NCI-H510A treated with DMSO at 0.1 percent for 48 hours (cell line): ENCODE measurements around the gene ZNF892.
"Not testable (repeated sequence)": the region's sequence is repeated elsewhere in the genome, so short reads cannot be mapped to it uniquely, and the experiment has no call there.

Experiments used
- DNase-seq: peaks from one replicate; lab custom pipeline; 2025; lab: John Stamatoyannopoulos, UW

Gene ZNF892

GRCh38 chr2:95231723-95232122, 24.4 kb downstream of the ZNF892 start:
- DNase-seq, result peak; percentile 31

DNA sequence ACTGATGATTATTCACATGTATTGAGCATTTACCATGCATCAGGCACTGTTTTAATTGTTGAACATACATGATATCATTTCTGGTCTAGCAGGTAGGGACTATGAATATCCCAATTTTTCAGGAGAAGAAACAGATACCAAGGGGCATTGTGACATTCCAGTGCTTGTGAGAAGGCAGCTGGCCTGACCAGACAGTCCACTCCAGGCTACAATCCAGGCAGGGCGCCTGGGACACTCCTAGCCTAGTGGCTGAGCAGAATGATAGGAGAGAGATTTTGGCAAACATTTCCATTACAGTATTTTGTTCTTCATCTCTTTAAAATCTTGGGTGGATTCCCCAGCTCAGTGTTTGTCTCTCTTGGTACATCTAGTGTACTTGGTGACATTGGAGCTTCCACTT, 24.9 kb downstream of the ZNF892 start:
- DNase-seq, result no peak

DNA sequence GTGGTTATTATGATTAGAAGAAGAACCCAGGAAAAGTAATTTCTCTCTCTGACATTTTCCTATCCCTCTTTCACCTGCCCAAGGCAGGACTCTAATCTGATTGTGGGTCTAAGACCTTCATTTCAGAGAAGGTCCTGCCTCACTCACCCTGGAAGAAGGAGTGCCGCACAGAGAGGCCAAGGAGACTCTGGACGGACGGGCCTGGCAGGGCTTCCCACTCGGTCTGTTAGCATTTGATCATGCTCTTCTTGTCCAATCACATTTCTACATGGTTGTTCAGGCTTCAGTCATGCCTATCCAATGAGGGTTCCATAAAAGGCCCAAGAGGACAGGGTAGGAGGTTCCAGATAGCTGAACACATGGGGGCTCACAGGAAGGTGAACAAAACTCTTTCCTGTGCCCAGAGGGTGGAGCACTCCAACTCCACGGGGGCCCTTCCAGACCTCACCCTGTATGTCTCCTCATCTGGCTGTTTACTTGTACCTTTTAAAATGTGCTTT, 27.0 kb downstream of the ZNF892 start:
- DNase-seq, result no peak

GRCh38 chr2:95234816-95235215, 27.5 kb downstream of the ZNF892 start:
- DNase-seq, result no peak

- DNase-seq, result no peak
These were observed 30.8 kb downstream of the ZNF892 start for GRCh38 chr2:95238131-95238530.

DNA sequence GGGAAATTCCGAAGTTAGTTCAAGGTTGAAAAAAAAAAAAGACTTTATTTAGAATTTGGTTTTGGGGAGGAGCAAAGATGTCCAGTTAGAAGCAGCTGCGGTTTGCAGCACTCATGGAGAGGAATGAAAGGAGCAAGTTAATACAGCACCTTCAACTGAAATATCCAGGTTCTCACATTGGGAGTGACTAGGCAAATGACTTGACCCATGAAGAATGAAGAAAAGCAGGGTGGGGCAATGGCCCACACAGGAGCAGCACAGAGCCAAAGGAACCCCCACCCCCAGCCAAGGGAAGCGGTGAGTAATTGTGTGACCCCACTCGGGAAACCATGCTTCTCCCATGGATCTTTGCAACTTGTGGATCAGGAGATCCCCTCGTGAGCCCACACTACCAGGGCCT, 32.8 kb downstream of the ZNF892 start:
- no peak for DNase-seq

DNA sequence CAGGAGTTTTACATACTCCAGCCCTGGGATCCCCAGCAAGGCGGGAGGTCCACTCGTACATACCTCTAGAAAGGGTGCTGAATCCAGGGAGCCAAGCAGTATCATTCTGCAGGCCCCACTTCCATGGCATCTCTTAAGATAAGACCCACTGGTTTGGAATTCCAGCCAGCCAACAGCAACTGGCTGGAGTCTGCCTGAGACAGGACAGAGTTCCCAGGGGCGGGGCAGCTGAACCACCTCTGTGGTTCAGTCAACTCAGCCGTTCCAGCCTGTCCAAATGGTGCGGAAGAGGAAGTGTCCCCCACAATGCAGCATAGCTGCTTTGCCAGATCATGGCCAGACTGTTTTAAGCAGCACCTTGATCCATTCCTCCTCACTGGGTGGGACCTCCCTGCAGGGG, 33.2 kb downstream of the ZNF892 start:
- no peak for DNase-seq

DNA sequence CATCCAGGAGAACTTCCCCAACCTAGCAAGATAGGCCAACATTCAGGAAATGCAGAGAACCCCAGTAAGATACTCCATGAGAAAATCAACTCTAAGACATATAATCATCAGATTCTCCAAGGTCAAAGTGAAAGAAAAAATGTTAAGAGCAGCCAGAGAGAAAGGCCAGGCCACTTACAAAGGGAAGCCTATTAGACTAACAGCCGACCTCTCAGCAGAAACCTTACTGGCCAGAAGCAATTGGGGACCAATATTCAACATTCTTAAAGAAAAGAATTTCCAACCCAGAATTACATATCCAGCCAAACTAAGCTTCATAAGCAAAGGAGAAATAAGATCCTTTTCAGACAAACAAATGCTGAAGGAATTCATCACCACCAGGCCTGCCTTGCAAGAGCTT, 34.8 kb downstream of the ZNF892 start:
- DNase-seq, result not testable (repeated sequence)
